ENCODE measurements around the gene ARHGAP42. TPM values are rescaled to one million over a fixed set of nuclear protein-coding genes. Genes with fewer than 3 reads are reported as not detected.
"Not testable (repeated sequence)": the region's sequence is repeated elsewhere in the genome, so short reads cannot be mapped to it uniquely, and the experiment has no call there.

The ARHGAP42 gene
- total and polyA plus RNA-seq, 9 donors, result 4.3 to 11.8 (median 7.0) TPM

DNA sequence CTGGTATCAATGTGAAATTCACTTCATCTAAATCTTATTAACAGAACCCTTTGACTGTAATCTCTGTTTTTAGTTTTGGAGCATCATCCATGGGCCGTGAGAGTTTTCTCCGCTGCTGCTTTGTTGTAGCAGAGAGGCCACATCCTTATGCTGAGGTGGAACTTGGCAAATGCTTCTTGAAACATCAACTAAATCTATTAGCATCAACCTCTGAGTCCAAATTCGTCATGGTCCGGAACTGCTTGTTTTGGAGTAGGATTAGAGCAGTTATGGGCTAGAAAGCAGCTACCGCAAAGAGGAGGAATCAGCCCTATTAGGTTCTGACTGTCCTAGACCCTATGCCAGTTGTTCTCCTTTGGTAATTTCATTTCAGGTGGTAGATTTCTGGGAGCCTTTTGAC lies 324.8 kb downstream of the ARHGAP42 start:
- no peak for DNase-seq
- Histone ChIP-seq H3K4me1 (ENCODE audit: insufficient read depth) (peaks cover 3% of the 10 kb centered on the region), H3K27me3 (no peaks in the 10 kb centered on the region), H3K27ac (no peak overlapping the region), H3K36me3 (no peaks in the 10 kb centered on the region), H3K9me3 (no peaks in the 10 kb centered on the region), H3K4me3 (no peak overlapping the region)
- TF ChIP-seq, protein P1, sequence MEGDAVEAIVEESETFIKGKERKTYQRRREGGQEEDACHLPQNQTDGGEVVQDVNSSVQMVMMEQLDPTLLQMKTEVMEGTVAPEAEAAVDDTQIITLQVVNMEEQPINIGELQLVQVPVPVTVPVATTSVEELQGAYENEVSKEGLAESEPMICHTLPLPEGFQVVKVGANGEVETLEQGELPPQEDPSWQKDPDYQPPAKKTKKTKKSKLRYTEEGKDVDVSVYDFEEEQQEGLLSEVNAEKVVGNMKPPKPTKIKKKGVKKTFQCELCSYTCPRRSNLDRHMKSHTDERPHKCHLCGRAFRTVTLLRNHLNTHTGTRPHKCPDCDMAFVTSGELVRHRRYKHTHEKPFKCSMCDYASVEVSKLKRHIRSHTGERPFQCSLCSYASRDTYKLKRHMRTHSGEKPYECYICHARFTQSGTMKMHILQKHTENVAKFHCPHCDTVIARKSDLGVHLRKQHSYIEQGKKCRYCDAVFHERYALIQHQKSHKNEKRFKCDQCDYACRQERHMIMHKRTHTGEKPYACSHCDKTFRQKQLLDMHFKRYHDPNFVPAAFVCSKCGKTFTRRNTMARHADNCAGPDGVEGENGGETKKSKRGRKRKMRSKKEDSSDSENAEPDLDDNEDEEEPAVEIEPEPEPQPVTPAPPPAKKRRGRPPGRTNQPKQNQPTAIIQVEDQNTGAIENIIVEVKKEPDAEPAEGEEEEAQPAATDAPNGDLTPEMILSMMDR (IDR thresholded peaks at IDR 0.05), result no peak
- TF ChIP-seq EP300 (IDR thresholded peaks at IDR 0.05), result no peak
- 80 to 92% (median 91%) methylated on average over 5 of the region's 5 CpGs for WGBS, 3 donors
- intact Hi-C loops (cut with DNase I), result no loop called here

DNA sequence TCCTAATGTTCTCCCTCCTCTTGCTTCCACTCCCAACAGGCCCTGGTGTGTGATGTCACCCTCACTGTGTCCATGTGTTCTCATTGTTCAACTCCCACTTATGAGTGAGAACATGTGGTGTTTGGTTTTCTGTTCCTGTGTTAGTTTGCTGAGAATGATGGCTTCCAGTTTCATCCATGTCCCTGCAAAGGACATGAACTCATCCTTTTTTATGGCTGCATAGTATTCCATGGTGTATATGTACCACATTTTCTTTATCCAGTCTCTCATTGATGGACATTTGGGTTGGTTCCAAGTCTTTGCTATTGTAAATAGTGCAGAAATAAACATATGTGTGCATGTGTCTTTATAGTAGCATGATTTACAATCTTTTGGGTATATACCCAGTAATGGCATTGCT lies 326.6 kb downstream of the ARHGAP42 start:
- intact Hi-C loops (cut with DNase I); H3K4me1 ChIP-seq (ENCODE audit: insufficient read depth); H3K27ac ChIP-seq; H3K9me3 ChIP-seq; H3K27me3 ChIP-seq; H3K36me3 ChIP-seq; DNase-seq; H3K4me3 ChIP-seq: not testable (repeated sequence)

DNA sequence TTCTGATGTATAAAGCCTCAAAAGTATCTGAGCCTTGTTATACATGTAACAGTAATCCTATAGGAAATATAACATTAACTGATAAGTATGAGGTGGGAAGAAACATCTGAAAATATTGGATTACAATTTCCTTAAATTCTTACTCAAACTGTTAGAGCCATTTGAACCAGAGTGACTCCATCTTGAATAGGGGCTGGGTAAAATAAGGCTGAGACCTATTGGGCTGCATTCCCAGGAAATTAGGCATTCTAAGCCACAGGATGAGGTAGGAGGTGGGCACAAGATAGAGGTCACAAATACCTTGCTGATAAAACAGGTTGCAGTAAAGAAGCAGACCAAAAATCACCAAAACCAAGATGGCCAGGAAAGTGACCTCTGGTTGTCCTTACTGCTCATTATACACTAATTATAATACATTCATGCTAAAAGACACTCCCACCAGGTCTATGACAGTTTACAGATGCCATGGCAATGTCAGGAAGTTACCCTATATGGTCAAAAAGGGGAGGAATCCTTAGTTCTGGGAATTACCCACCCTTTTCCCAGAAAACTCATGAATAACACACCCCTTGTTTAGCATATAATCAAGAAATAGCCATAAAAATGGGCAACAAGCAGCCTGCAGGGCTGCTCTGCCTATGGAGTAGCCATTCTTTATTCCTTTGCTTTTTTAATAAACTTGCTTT lies 327.7 kb downstream of the ARHGAP42 start:
- intact Hi-C loops (cut with DNase I), result no loop called here
- TF ChIP-seq EP300 (IDR thresholded peaks at IDR 0.05), result no peak
- TF ChIP-seq, protein P1 (IDR thresholded peaks at IDR 0.05), result no peak

DNA sequence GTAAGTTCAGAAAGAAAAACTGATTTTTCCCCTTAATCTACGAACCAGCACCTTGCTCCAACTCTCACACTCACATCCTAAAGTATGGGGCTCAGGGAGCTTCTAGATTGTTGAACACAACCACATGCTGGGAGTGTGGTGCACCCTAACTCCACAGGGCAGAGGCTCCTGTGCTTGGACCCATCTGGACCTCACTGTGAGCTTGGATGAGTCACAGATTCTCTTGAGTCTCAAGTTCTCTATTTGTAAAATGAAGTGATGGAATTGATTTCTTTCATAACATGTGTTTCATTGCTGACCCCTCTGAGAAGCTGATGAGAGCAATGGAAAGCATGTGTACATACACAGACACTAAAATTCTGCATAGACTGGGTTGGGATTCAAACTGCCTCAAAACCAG lies 332.8 kb downstream of the ARHGAP42 start:
- Histone ChIP-seq H3K36me3 (no peaks in the 10 kb centered on the region), H3K4me3 (no peak overlapping the region), H3K27me3 (no peaks in the 10 kb centered on the region), H3K9me3 (no peaks in the 10 kb centered on the region), H3K27ac (no peak overlapping the region), H3K4me1 (ENCODE audit: insufficient read depth) (peaks cover 3% of the 10 kb centered on the region)
- DNase-seq, result no peak
- WGBS, 3 donors, result 92 to 97% (median 96%) methylated on average over 1 of the region's 1 CpG
- intact Hi-C loops (cut with DNase I), result no loop called here
- TF ChIP-seq, protein P1 (IDR thresholded peaks at IDR 0.05), result no peak
- no peak for TF ChIP-seq EP300 (IDR thresholded peaks at IDR 0.05)
- TF ChIP-seq POLR2A (IDR thresholded peaks at IDR 0.05), result no peak

More for the DNA sequence above, 327.7 kb downstream of the ARHGAP42 start:
- Histone ChIP-seq H3K36me3 (no peaks in the 10 kb centered on the region), H3K27me3 (no peaks in the 10 kb centered on the region), H3K27ac (no peak overlapping the region), H3K9me3 (no peaks in the 10 kb centered on the region), H3K4me1 (ENCODE audit: insufficient read depth) (peaks cover 3% of the 10 kb centered on the region), H3K4me3 (no peak overlapping the region)
- no peak for DNase-seq

DNA sequence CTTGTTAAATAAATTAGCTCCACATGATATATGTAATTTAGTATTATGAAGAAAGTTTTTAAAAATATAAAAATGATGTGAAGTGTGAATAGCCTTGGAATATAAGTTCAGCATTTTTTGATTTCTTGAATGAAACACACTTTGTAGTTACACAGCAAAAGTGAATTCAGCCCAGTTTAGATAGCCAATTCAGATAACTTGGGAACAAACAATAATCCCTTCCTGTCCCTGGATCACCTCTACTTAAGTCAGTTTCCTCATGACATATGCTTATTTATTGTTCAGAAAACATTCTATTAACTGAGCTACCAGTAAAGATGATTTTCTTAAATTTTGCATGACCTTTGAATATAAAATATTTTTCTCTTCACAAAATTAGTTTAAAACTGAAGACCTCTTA lies 335.2 kb downstream of the ARHGAP42 start:
- Histone ChIP-seq H3K27me3 (no peaks in the 10 kb centered on the region), H3K4me3 (no peak overlapping the region), H3K4me1 (ENCODE audit: insufficient read depth) (no peaks in the 10 kb centered on the region), H3K27ac (no peak overlapping the region), H3K36me3 (no peaks in the 10 kb centered on the region), H3K9me3 (no peaks in the 10 kb centered on the region)
- TF ChIP-seq EP300 (IDR thresholded peaks at IDR 0.05), result no peak
- no peak for TF ChIP-seq POLR2A (IDR thresholded peaks at IDR 0.05)
- TF ChIP-seq, protein P1 (IDR thresholded peaks at IDR 0.05), result no peak
- intact Hi-C loops (cut with DNase I), result no loop called here
- DNase-seq, result no peak

Measured in ovary (tissue), 9 donors.